ENCODE data around the gene DIP2C.
A peak's percentile ranks its signal among the peaks of the same experiment; 100 is the strongest.

Gene DIP2C, protein sequence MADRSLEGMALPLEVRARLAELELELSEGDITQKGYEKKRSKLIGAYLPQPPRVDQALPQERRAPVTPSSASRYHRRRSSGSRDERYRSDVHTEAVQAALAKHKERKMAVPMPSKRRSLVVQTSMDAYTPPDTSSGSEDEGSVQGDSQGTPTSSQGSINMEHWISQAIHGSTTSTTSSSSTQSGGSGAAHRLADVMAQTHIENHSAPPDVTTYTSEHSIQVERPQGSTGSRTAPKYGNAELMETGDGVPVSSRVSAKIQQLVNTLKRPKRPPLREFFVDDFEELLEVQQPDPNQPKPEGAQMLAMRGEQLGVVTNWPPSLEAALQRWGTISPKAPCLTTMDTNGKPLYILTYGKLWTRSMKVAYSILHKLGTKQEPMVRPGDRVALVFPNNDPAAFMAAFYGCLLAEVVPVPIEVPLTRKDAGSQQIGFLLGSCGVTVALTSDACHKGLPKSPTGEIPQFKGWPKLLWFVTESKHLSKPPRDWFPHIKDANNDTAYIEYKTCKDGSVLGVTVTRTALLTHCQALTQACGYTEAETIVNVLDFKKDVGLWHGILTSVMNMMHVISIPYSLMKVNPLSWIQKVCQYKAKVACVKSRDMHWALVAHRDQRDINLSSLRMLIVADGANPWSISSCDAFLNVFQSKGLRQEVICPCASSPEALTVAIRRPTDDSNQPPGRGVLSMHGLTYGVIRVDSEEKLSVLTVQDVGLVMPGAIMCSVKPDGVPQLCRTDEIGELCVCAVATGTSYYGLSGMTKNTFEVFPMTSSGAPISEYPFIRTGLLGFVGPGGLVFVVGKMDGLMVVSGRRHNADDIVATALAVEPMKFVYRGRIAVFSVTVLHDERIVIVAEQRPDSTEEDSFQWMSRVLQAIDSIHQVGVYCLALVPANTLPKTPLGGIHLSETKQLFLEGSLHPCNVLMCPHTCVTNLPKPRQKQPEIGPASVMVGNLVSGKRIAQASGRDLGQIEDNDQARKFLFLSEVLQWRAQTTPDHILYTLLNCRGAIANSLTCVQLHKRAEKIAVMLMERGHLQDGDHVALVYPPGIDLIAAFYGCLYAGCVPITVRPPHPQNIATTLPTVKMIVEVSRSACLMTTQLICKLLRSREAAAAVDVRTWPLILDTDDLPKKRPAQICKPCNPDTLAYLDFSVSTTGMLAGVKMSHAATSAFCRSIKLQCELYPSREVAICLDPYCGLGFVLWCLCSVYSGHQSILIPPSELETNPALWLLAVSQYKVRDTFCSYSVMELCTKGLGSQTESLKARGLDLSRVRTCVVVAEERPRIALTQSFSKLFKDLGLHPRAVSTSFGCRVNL (N-terminal part only)

DNA sequence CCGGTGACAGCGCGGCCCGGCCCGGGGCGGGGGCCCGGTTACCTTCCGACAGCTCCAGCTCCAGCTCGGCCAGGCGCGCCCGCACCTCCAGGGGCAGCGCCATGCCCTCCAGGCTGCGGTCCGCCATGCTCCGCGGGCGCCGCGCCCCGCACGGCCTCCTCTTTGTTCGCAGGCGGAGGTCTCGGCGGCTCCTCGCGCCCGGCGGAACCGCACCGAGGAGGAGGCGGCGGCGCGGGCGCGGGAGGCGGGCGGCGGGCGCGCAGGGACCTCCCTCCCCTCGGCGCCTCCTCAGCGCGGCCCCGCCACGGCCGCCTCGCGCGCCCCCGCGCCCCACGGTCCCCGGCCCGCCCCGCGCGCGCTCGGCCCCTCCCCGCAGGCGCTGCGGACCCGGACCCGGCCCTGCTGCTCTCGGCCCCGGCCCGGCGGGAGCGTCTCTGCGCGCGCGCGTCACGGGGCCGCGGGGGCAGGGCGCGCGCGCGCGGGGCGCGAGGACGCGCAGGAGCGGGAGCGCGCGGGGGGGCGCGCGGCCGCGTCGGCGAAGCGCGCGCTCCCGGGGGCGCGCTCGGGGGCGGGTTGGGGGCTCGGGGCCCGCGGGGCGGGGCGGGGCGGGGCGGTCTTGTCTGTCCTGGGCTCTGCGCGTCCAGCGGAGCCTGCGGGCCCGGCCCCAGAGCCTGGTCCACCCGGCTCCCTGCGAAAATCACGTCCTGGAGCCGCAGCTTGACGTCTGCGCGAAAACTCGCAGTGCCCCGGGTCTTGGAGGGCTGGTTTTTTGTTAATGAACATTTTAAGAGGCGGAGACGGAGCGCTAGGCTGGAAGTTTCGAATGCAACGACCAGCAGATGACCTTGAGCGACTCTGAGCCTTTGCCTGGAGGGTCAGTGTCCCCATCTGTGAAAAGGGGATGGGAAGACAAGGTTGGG is at the start of gene DIP2C:
TSS of gene DIP2C (minus strand) at position 217 of the 920 bp plus-strand sequence. CDS start at position 127, 90 bp downstream.
- H3K9me3 ChIP-seq (ENCODE audit: insufficient read depth, low read depth, low read length): no peaks in the 10 kb centered on the region
- H3K36me3 ChIP-seq (ENCODE audit: insufficient read depth, low read depth, low read length): no peaks in the 10 kb centered on the region
- H3K9ac ChIP-seq (ENCODE audit: low read depth, low read length): peak within 1 kb of the TSS; percentile 68
- peak within 1 kb of the TSS; percentile 71 for H3K4me3 ChIP-seq (ENCODE audit: low read length)
- peaks cover 9% of the 10 kb centered on the region; the same call in 1 of the 2 replicates for H3K4me1 ChIP-seq (ENCODE audit: insufficient read depth, low read length)
- H3K27me3 ChIP-seq (ENCODE audit: insufficient read depth, low read length): peaks cover 37% of the 10 kb centered on the region
- H3K27ac ChIP-seq (ENCODE audit: low read length): no peak within 1 kb of the TSS

DNA sequence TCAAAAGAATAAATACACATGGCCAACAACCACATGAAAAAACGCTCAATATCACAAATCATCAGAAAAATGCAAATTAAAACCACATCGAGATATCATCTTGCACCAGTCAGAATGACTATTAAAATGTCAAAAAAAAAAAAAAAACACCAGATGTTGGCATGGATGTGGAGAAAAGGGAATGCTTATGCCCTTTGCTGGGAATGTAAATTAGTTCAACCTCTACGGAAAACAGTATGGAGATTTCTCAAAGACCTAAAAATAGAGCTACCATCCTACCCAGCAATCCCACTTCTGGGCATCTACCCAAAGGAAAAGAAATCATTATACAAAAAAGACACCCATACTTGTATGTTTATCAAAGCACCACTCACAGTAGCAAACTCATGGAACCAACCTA is 45.0 kb upstream of the DIP2C start:
- Histone ChIP-seq H3K9ac (ENCODE audit: low read depth, low read length) (no peak overlapping the region), H3K27ac (ENCODE audit: low read length) (no peak overlapping the region), H3K27me3 (ENCODE audit: insufficient read depth, low read length) (no peaks in the 10 kb centered on the region), H3K4me3 (ENCODE audit: low read length) (no peak overlapping the region), H3K4me1 (ENCODE audit: insufficient read depth, low read length) (no peaks in the 10 kb centered on the region), H3K36me3 (ENCODE audit: insufficient read depth, low read depth, low read length) (no peaks in the 10 kb centered on the region), H3K9me3 (ENCODE audit: insufficient read depth, low read depth, low read length) (peaks cover 3% of the 10 kb centered on the region)

DNA sequence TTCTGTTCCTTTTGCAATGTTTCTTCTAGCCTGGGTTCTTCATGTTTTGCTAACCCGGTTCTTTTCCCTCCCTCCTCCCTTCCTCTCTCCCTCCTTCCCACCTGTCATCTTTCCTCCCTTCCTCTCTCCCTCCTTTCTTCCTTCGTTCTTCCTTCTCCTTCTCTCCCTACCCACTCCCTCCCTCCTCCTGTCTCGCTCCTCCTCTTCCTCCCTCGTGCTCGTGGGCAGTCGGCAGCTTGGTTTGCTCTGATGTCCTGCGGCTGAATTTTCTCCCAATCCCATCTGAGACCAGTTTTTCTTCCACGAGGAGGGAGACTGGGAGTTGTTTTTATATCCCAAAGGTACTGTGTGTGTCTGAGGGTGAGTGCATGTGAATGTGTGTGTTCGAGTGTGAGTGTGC is 43.6 kb upstream of the DIP2C start:
- H3K4me1 ChIP-seq (ENCODE audit: insufficient read depth, low read length): no peaks in the 10 kb centered on the region
- H3K27me3 ChIP-seq (ENCODE audit: insufficient read depth, low read length): no peaks in the 10 kb centered on the region
- H3K4me3 ChIP-seq (ENCODE audit: low read length): no peak overlapping the region
- H3K36me3 ChIP-seq (ENCODE audit: insufficient read depth, low read depth, low read length): no peaks in the 10 kb centered on the region
- H3K27ac ChIP-seq (ENCODE audit: low read length): no peak overlapping the region
- no peaks in the 10 kb centered on the region; the same call in 1 of the 2 replicates for H3K9me3 ChIP-seq (ENCODE audit: insufficient read depth, low read depth, low read length)
- H3K9ac ChIP-seq (ENCODE audit: low read depth, low read length): no peak overlapping the region

DNA sequence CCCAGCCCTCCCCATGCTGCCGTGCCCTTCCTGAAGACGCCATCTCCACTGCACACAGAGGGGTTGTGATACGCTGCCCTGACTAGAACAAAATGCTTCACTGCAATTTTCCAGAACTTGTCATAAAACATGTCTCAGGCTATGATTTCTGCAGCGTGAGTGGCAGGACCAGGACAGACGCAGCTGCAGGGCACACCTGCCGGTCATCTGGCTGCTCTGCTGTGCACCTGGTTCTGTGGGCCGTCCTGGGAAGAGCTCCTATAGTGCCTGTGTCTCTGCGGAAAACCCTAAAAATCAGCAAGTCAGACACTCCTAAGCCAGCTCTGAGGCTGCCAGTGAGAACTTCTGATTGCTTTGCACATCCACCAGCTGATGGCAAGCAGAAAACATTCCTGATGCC is 39.7 kb upstream of the DIP2C start:
- Histone ChIP-seq H3K36me3 (ENCODE audit: insufficient read depth, low read depth, low read length) (no peaks in the 10 kb centered on the region), H3K4me1 (ENCODE audit: insufficient read depth, low read length) (no peaks in the 10 kb centered on the region), H3K4me3 (ENCODE audit: low read length) (no peak overlapping the region), H3K9me3 (ENCODE audit: insufficient read depth, low read depth, low read length) (no peaks in the 10 kb centered on the region), H3K27ac (ENCODE audit: low read length) (no peak overlapping the region), H3K9ac (ENCODE audit: low read depth, low read length) (no peak overlapping the region), H3K27me3 (ENCODE audit: insufficient read depth, low read length) (no peaks in the 10 kb centered on the region)

DNA sequence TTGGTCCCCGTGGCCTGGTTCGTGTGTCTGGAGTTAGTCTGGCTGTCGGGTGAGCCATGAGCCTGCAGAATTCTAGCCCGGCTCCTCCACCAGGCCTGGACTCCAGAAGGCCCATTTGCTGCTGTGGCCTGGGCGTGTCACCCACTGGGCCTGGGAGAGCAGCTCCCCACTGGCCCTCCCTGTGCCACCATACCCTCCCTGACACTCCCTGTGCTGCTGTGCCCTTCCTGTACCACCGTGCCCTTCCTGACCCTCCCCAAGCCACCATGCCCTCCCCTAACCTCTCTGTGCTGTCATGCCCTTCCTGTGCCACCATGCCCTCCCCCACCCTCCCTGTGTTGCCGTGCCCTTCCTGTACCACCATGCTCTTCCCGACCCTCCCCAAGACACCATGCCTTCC is 39.1 kb upstream of the DIP2C start:
- H3K27me3 ChIP-seq (ENCODE audit: insufficient read depth, low read length): no peaks in the 10 kb centered on the region
- no peaks in the 10 kb centered on the region for H3K36me3 ChIP-seq (ENCODE audit: insufficient read depth, low read depth, low read length)
- no peak overlapping the region for H3K27ac ChIP-seq (ENCODE audit: low read length)
- no peak overlapping the region for H3K4me3 ChIP-seq (ENCODE audit: low read length)
- no peak overlapping the region for H3K9ac ChIP-seq (ENCODE audit: low read depth, low read length)
- no peaks in the 10 kb centered on the region for H3K9me3 ChIP-seq (ENCODE audit: insufficient read depth, low read depth, low read length)
- H3K4me1 ChIP-seq (ENCODE audit: insufficient read depth, low read length): no peaks in the 10 kb centered on the region

DNA sequence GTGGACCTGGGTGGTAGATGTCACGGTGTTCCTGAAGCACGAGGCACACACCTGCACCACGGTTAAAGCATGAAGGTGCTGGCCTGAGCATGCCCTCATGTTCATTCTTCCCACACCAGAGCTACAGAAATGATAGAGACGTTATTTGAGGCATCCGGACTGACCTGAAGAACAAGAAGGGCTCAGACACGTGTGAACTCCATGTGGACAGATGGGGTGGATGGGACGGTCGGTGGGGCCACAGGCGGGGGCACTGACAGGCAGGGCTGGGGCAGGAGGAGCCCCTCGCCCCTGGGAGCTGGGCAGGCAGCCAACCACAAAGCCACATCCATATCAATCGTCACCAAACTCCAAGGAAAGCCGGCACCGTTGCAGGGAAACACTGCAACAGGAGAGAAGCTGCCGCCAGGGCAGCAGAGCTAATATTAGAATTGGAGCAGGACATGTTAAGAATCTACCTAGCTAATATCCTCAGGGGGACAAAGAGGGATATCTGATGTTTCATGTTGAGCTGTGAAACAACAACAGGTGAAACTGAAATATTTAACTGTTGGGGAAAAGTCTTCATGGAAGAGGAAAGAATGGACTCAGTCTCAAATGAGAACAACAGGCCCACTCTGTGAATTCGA is 37.8 kb upstream of the DIP2C start:
- Histone ChIP-seq H3K27ac (ENCODE audit: low read length) (no peak overlapping the region), H3K9ac (ENCODE audit: low read depth, low read length) (no peak overlapping the region), H3K4me1 (ENCODE audit: insufficient read depth, low read length) (no peaks in the 10 kb centered on the region), H3K4me3 (ENCODE audit: low read length) (no peak overlapping the region), H3K27me3 (ENCODE audit: insufficient read depth, low read length) (no peaks in the 10 kb centered on the region), H3K36me3 (ENCODE audit: insufficient read depth, low read depth, low read length) (no peaks in the 10 kb centered on the region), H3K9me3 (ENCODE audit: insufficient read depth, low read depth, low read length) (no peaks in the 10 kb centered on the region)

DNA sequence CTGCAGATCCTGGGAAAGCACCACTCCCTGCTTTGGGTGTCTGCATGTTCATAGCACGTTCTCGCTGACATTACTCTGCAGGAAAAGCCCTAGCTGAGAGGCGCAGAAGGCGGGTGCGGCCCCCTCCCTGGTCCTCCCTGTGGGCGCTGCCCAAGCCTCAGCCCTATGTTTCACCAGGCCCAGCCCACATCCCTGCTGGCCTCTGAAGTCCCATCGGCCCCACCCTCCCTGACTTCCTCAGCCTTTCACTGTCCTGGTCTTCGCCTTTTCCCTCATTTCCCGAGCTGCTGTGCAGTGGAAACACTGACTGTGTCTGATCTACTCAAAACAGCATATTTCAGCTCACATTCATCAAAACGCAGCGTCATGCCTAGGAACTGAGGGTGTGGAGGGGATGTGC is 36.3 kb upstream of the DIP2C start:
- Histone ChIP-seq H3K4me1 (ENCODE audit: insufficient read depth, low read length) (no peaks in the 10 kb centered on the region), H3K27ac (ENCODE audit: low read length) (no peak overlapping the region), H3K4me3 (ENCODE audit: low read length) (no peak overlapping the region), H3K36me3 (ENCODE audit: insufficient read depth, low read depth, low read length) (no peaks in the 10 kb centered on the region), H3K9ac (ENCODE audit: low read depth, low read length) (no peak overlapping the region), H3K9me3 (ENCODE audit: insufficient read depth, low read depth, low read length) (no peaks in the 10 kb centered on the region), H3K27me3 (ENCODE audit: insufficient read depth, low read length) (no peaks in the 10 kb centered on the region)

DNA sequence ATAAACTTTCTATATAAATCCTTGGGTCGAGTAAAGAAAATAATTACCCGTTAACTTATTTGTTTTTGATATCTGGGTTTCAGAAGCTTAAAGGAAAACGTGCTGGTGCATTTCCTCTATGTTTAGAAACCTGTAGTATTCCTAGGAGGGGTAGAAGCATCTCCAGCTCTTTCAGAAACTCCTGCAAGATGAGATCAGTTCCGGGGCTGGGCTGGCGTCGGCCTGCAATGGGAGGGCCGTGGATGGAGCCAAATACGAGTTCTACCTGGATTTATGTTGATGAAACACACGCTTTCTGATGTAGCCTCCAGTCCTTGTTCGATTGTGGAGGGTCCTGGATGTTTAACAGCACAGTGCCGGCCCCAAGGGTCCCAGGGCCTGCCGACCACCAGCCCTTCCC is 35.8 kb upstream of the DIP2C start:
- Histone ChIP-seq H3K27me3 (ENCODE audit: insufficient read depth, low read length) (no peaks in the 10 kb centered on the region), H3K4me3 (ENCODE audit: low read length) (no peak overlapping the region), H3K27ac (ENCODE audit: low read length) (no peak overlapping the region), H3K9me3 (ENCODE audit: insufficient read depth, low read depth, low read length) (no peaks in the 10 kb centered on the region), H3K4me1 (ENCODE audit: insufficient read depth, low read length) (no peaks in the 10 kb centered on the region), H3K36me3 (ENCODE audit: insufficient read depth, low read depth, low read length) (no peaks in the 10 kb centered on the region), H3K9ac (ENCODE audit: low read depth, low read length) (no peak overlapping the region)

DNA sequence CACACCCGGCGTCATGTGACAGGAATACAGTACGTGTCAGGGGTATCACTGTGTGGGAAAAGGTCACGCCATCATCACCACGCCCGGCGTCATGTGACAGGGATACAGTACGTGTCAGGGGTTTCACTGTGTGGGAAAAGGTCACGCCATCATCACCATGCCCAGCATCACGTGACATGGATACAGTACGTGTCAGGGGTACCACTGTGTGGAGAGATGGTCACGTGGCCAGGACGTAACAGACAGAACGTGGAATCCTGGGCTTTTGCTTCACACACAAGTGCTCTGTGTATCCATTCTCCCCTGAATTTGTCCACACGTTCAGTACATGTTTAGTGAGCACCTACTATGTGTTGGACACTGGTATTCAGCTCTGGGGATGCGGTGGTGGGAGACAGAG is 34.5 kb upstream of the DIP2C start:
- Histone ChIP-seq H3K4me1 (ENCODE audit: insufficient read depth, low read length) (no peaks in the 10 kb centered on the region), H3K27ac (ENCODE audit: low read length) (no peak overlapping the region), H3K9me3 (ENCODE audit: insufficient read depth, low read depth, low read length) (no peaks in the 10 kb centered on the region), H3K4me3 (ENCODE audit: low read length) (no peak overlapping the region), H3K9ac (ENCODE audit: low read depth, low read length) (no peak overlapping the region), H3K27me3 (ENCODE audit: insufficient read depth, low read length) (no peaks in the 10 kb centered on the region), H3K36me3 (ENCODE audit: insufficient read depth, low read depth, low read length) (no peaks in the 10 kb centered on the region)

DNA sequence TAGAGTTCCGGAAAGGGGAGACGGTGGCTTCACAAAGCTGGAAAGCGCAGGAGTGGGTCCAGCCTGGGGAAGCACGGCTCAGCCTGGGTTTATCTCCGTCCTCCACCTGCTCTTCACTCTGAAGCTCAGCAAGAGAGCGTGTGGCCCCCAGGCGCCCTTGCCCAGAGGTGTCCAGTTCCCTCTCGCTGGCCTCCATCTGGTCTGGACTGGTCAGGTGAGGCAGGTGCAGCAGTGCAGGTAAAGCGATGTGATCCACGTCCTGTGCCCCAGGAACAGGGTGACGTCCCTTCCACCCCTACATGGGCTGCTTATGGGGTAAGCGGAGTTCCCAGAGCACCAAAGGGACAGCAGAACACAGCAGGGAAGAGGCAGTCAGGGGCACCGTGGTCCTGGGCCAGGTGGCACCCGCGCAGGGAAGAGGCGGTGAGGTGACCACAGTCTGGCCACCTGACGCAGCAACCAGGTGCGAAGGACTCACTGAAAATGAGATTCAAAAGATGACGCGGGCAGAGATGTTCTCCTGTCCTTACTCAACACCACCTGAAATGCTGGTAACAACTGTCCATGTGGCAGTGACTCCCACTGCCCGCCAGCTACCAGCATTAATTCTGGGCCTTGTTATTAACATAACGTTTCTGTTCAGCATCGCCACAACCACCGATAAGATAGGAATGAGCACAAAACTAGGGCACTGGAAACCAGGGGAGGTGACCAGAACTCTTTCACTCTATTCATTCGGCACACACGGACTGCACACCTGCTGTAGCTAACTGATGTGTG is 33.0 kb upstream of the DIP2C start:
- Histone ChIP-seq H3K9ac (ENCODE audit: low read depth, low read length) (no peak overlapping the region), H3K4me1 (ENCODE audit: insufficient read depth, low read length) (no peaks in the 10 kb centered on the region), H3K36me3 (ENCODE audit: insufficient read depth, low read depth, low read length) (no peaks in the 10 kb centered on the region), H3K27me3 (ENCODE audit: insufficient read depth, low read length) (no peaks in the 10 kb centered on the region), H3K9me3 (ENCODE audit: insufficient read depth, low read depth, low read length) (no peaks in the 10 kb centered on the region), H3K4me3 (ENCODE audit: low read length) (no peak overlapping the region), H3K27ac (ENCODE audit: low read length) (no peak overlapping the region)

Measured in iPS-20b (cell line).